ENCODE data around the gene PRKRIP1. TPM values are rescaled to one million over a fixed set of nuclear protein-coding genes. Genes with fewer than 3 reads are reported as not detected.
A peak's percentile ranks its signal among the peaks of the same experiment; 100 is the strongest.

Gene PRKRIP1
- total RNA-seq, 2 experiments from 2014 or later: 47.4 to 48.0 TPM

DNA sequence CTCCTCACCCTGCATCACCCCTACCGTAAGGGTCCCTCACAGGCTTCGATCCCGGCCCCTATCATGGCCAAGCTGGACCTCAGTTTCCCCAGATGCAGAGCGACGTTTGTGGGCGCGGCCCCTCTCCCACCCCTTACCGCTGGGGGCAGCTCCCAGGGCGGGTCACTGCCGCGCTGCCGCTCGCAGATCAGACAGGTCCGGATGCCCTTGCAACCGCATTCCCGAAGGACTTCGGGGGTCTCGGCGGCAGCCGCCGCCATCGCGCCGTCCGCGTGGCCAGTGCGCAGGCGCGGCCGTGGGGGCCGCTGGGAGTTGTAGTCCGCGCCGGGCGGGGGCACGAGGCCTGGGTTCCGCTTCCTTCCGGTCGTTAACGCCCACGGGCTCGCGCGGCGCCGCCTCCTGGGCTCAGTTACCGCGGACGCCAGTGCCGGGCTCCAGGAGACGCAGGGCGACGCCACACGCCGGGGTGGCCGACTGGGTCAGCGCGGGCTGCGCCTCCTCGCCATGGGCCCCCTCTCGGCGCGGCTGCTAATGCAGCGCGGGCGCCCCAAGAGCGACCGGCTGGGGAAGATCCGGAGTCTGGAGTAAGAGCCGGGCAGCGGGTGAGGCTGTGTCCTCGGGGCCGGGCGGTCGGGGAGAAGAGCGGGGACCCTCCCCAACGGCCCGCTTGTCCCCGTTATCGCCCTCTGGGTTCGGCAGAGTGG, 68.6 kb downstream of the PRKRIP1 start, which contains the start of the genes ALKBH4 and LRWD1:
Gene ALKBH4 (minus strand): TSS at position 287 of the 704 bp plus-strand sequence. CDS start 27 bp downstream, at position 260.
Gene LRWD1 (plus strand): TSS at position 408 of the 704 bp plus-strand sequence. CDS start 97 bp downstream, at position 505.
- peak within 1 kb of the TSS; percentile 75 for H3K27ac Mint-ChIP-seq
- peak; percentile 85 to 97 (median 94) for DNase-seq
- Histone ChIP-seq H3K36me3 (ENCODE audit: insufficient read depth, low read length) (peaks cover 20% of the 10 kb centered on the region), H3K4me1 (ENCODE audit: insufficient read depth, low read length) (peaks cover 52% of the 10 kb centered on the region), H3K9me3 (ENCODE audit: control insufficient read depth in 1 of 2, insufficient read depth in 1 of 2, low read length in 2 of 2) (no peaks in the 10 kb centered on the region), H3K4me3 (ENCODE audit: low read length) (peak within 1 kb of the TSS; percentile 99), H3K27ac (ENCODE audit: low read depth in 1 of 2, low read length in 2 of 2) (peak within 1 kb of the TSS; percentile 40 to 46), H3K27me3 (ENCODE audit: control insufficient read depth in 1 of 2, insufficient read depth in 2 of 2, low read length in 2 of 2) (no peaks in the 10 kb centered on the region)
- TF ChIP-seq, protein P1, sequence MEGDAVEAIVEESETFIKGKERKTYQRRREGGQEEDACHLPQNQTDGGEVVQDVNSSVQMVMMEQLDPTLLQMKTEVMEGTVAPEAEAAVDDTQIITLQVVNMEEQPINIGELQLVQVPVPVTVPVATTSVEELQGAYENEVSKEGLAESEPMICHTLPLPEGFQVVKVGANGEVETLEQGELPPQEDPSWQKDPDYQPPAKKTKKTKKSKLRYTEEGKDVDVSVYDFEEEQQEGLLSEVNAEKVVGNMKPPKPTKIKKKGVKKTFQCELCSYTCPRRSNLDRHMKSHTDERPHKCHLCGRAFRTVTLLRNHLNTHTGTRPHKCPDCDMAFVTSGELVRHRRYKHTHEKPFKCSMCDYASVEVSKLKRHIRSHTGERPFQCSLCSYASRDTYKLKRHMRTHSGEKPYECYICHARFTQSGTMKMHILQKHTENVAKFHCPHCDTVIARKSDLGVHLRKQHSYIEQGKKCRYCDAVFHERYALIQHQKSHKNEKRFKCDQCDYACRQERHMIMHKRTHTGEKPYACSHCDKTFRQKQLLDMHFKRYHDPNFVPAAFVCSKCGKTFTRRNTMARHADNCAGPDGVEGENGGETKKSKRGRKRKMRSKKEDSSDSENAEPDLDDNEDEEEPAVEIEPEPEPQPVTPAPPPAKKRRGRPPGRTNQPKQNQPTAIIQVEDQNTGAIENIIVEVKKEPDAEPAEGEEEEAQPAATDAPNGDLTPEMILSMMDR (IDR thresholded peaks at IDR 0.05): peak; percentile 29
- peak within 1 kb of the TSS; percentile 92 for H3K4me3 Mint-ChIP-seq
- ChIA-PET CTCF (interaction anchor here (0.6 to 2.8 kb wide), 4 partner anchors 16 to 60 kb away, joined by 3 to 13 read pairs (median 4); no protein-coding TSS in a partner anchor), POLR2A (interaction anchor here (0.7 to 3.8 kb wide), 8 partner anchors 26 to 73 kb away, joined by 3 to 25 read pairs (median 4); partner anchors contain the start of genes ORAI2 and PRKRIP1)
- no peaks in the 10 kb centered on the region for H3K9me3 Mint-ChIP-seq
- peak; percentile 93 for ATAC-seq (ENCODE audit: poor library complexity)
- intact Hi-C loops (cut with DNase I, micrococcal nuclease): loop anchor here (1.0 to 10.0 kb wide), 4 partner anchors 31 to 1380 kb away; partner anchors contain the start of genes ORAI2 (in 2 of the 2), FIS1 (in 1 of the 2) and TRIM56 (in 1 of the 2)
- peaks cover 17% of the 10 kb centered on the region for H3K36me3 Mint-ChIP-seq (ENCODE audit: low read depth)
- H3K4me1 Mint-ChIP-seq (ENCODE audit: low read depth): peaks cover 34% of the 10 kb centered on the region
- H3K27me3 Mint-ChIP-seq: no peaks in the 10 kb centered on the region

DNA sequence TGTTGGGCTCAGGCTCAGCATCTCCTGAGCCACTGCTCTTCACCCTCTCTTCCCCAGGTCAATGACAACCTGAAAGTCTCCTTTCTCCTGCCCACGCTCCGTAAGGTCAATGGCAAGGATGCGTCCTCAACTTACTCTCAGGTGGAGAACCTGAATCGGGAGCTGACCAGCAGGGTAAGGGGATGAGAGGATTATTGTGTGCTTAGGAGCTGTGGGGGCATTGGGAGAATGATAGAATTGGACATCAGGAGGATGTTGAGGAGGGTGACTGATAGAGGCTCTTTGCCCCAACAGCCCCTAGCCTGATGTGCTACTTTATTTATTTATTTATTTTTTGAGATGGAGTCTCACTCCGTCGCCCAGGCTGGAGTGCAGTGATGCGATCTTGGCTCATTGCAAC, 69.9 kb downstream of the PRKRIP1 start:
- CTCF ChIA-PET: interaction anchor here (1.7 kb wide), 1 partner anchor 61 kb away, joined by 7 read pairs; no protein-coding TSS in a partner anchor
- peaks cover 24% of the 10 kb centered on the region for H3K36me3 ChIP-seq (ENCODE audit: insufficient read depth, low read length)
- peaks cover 34% of the 10 kb centered on the region for H3K4me1 Mint-ChIP-seq (ENCODE audit: low read depth)
- DNase-seq: no peak
- H3K9me3 Mint-ChIP-seq: no peaks in the 10 kb centered on the region
- TF ChIP-seq, protein P1 (IDR thresholded peaks at IDR 0.05): no peak
- H3K27ac Mint-ChIP-seq: no peak overlapping the region
- POLR2A ChIA-PET: interaction anchor here (1.0 to 3.8 kb wide), 6 partner anchors 31 to 62 kb away, joined by 3 to 25 read pairs (median 4); partner anchors contain the start of gene ORAI2
- ATAC-seq (ENCODE audit: poor library complexity): no peak
- peak overlapping the region; percentile 92 for H3K4me3 Mint-ChIP-seq
- no peak overlapping the region for H3K27ac ChIP-seq (ENCODE audit: low read depth in 1 of 2, low read length in 2 of 2)
- intact Hi-C loops (cut with DNase I, micrococcal nuclease): loop anchor here (5.0 to 10.0 kb wide), 3 partner anchors 34 to 1381 kb away; partner anchors contain the start of genes FIS1 (in 1 of the 2), ORAI2 (in 1 of the 2) and TRIM56 (in 1 of the 2)
- H3K27me3 ChIP-seq (ENCODE audit: control insufficient read depth in 1 of 2, insufficient read depth in 2 of 2, low read length in 2 of 2): no peaks in the 10 kb centered on the region
- H3K4me3 ChIP-seq (ENCODE audit: low read length): peak overlapping the region; percentile 99
- H3K27me3 Mint-ChIP-seq: no peaks in the 10 kb centered on the region
- peaks cover 49% of the 10 kb centered on the region for H3K4me1 ChIP-seq (ENCODE audit: insufficient read depth, low read length)
- no peaks in the 10 kb centered on the region for H3K9me3 ChIP-seq (ENCODE audit: control insufficient read depth in 1 of 2, insufficient read depth in 1 of 2, low read length in 2 of 2)
- peaks cover 12% of the 10 kb centered on the region for H3K36me3 Mint-ChIP-seq (ENCODE audit: low read depth)

DNA sequence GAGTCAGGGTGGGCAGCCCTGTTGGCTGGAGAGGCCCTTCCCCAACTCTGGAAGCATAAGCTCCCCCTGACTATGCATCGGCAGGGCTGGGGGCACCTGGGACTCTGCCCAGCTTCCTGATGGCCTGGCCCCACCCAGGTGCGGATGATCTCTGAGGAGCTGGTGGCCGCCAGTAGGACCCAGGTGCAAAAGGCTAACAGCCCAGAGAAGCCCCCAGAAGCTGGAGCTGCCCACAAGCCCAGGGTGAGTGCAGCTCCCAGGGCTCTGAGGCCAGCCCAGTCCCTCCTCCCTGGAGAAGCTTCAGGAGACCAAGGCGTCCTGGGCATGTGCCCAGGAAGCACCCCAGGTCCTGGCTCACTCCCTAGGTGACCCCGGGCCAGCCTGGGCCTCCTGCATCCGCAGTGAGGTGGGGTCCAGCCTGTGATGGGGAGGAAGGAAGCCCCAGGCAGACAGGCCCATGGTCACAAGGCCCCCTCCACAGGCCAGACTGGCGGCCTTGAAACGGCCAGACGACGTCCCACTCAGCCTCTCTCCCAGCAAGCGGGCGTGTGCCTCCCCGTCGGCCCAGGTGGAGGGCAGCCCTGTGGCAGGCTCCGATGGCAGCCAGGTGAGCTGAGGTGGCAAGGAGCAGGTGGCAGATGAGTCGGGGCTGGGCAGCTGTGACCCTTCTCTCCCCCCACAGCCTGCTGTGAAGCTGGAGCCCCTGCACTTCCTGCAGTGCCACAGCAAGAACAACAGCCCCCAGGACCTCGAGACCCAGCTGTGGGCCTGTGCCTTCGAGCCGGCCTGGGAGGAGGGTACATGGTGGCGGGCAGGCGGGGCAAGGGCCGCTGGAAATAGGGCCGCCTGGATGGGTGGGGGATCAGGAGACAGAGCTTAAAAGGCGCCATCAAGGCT, 71.7 kb downstream of the PRKRIP1 start:
- Mint-ChIP-seq H3K4me1 (ENCODE audit: low read depth) (peaks cover 29% of the 10 kb centered on the region), H3K27ac (no peak overlapping the region), H3K27me3 (no peaks in the 10 kb centered on the region), H3K4me3 (no peak overlapping the region), H3K9me3 (no peaks in the 10 kb centered on the region), H3K36me3 (ENCODE audit: low read depth) (peaks cover 16% of the 10 kb centered on the region)
- Histone ChIP-seq H3K36me3 (ENCODE audit: insufficient read depth, low read length) (peaks cover 35% of the 10 kb centered on the region), H3K27ac (ENCODE audit: low read depth in 1 of 2, low read length in 2 of 2) (no peak overlapping the region), H3K9me3 (ENCODE audit: control insufficient read depth in 1 of 2, insufficient read depth in 1 of 2, low read length in 2 of 2) (no peaks in the 10 kb centered on the region), H3K27me3 (ENCODE audit: control insufficient read depth in 1 of 2, insufficient read depth in 2 of 2, low read length in 2 of 2) (no peaks in the 10 kb centered on the region), H3K4me3 (ENCODE audit: low read length) (no peak overlapping the region), H3K4me1 (ENCODE audit: insufficient read depth, low read length) (peaks cover 40% of the 10 kb centered on the region)
- TF ChIP-seq, protein P1 (IDR thresholded peaks at IDR 0.05): no peak
- ATAC-seq (ENCODE audit: poor library complexity): no peak
- intact Hi-C loops (cut with DNase I, micrococcal nuclease): loop anchor here (5.0 to 10.0 kb wide), 3 partner anchors 36 to 1383 kb away; partner anchors contain the start of genes FIS1 (in 1 of the 2), ORAI2 (in 1 of the 2) and TRIM56 (in 1 of the 2)
- ChIA-PET POLR2A (interaction anchor here (0.9 to 2.6 kb wide), 5 partner anchors 35 to 55 kb away, joined by 3 to 16 read pairs (median 4); partner anchors contain the start of gene ORAI2), CTCF (no interaction called here)
- DNase-seq: peak in 1 of 14 experiments; percentile 25

All from CD4-positive, alpha-beta T cell (primary cell).